A549 (cell line): ENCODE measurements around the gene BTG4. TPM values are rescaled to one million over a fixed set of nuclear protein-coding genes. Genes with fewer than 3 reads are reported as not detected.

ENCODE experiments used
- ATAC-seq, 2 experiments: fragments of 200-7000 bp in 1 of 2; fragments of >200 bp in 1 of 2; cut with Nextera tagmentation in 1 of 2; cut with Tn5 transposase in 1 of 2; 3 replicates each; pipeline versions ENCODE4 v1.8.0 to v1.9.1; 2018 to 2020; ENCODE audit warnings: mild to moderate bottlenecking in 1 of 2, moderate library complexity in 1 of 2
- CTCF ChIA-PET: fragments of 300-600 bp; sonication (Branson Sonifier 250); formaldehyde crosslinking; extraction: SDS; loops from one replicate; lab custom pipeline; 2021; ENCODE audit warnings: antibody characterized with exemption, inconsistent platforms; lab: Yijun Ruan, JAX
- POLR2A ChIA-PET: fragments of 350-600 bp; formaldehyde crosslinking; extraction: SDS; loops from one replicate; lab custom pipeline; 2021; ENCODE audit warnings: antibody characterized with exemption, inconsistent platforms; lab: Yijun Ruan, JAX
- DNase-seq, 2 experiments: peaks; one replicate each; pipeline versions ENCODE4 v3.0.0 to v3.0.0-alpha.2; 2011 to 2016; ENCODE audit warnings: low read depth in 1 of 2, low spot score in 1 of 2
- FAIRE-seq: peaks from 2 replicates; lab custom pipeline; 2011; peaks lifted over from hg19 to GRCh38; lab: Jason Lieb, UNC
- H3K27ac ChIP-seq, 2 experiments: fragments of >200 bp; sonication (Bioruptor Twin); formaldehyde crosslinking; 3 replicates each; pipeline ENCODE4 v1.5.1; 2016 to 2017
- H3K4me1 ChIP-seq: fragments of >200 bp; sonication (Bioruptor Twin); formaldehyde crosslinking; 3 replicates; pipeline ENCODE4 v1.6.1; 2016
- H3K4me2 ChIP-seq: fragments of >200 bp; sonication (Bioruptor Twin); formaldehyde crosslinking; 3 replicates; pipeline ENCODE4 v1.6.1; 2016
- H3K4me3 ChIP-seq: fragments of >200 bp; sonication (Bioruptor Twin); formaldehyde crosslinking; 3 replicates; pipeline ENCODE4 v1.5.1; 2016
- H3K9me3 ChIP-seq: fragments of >200 bp; sonication (Bioruptor Twin); formaldehyde crosslinking; 3 replicates; pipeline ENCODE4 v1.6.1; 2016
- CBX2 ChIP-seq: fragments of 200-600 bp; sonication (generic); IDR thresholded peaks from 2 replicates; pipeline ENCODE4 v1.6.1; 2016; ENCODE audit warnings: low read depth, mild to moderate bottlenecking, borderline replicate concordance
- CHD4 ChIP-seq: fragments of 200-600 bp; sonication (generic); IDR thresholded peaks from 2 replicates; pipeline ENCODE4 v1.6.1; 2016; ENCODE audit warnings: antibody characterized with exemption, mild to moderate bottlenecking, borderline replicate concordance
- EHF ChIP-seq: fragments of 250-450 bp; sonication (Bioruptor Pico); IDR thresholded peaks from 2 replicates; pipeline ENCODE4 v1.5.0; 2020; ENCODE audit warnings: mild to moderate bottlenecking
- EP300 ChIP-seq, 2 experiments: fragments of >200 bp; sonication (Bioruptor Twin); formaldehyde crosslinking; IDR thresholded peaks; 2 replicates in 1 of 2; 3 replicates in 1 of 2; pipeline ENCODE4 v1.6.1; 2016 to 2017
- FOSB ChIP-seq: fragments of 250-450 bp; sonication (Bioruptor Pico); IDR thresholded peaks from 2 replicates; pipeline ENCODE4 v1.5.0; 2020; ENCODE audit warnings: mild to moderate bottlenecking, moderate library complexity
- FOSL2 ChIP-seq, 2 experiments: fragments of 450-650 bp in 1 of 2; fragments of >200 bp in 1 of 2; sonication (Bioruptor Twin) in 1 of 2; formaldehyde crosslinking; IDR thresholded peaks; 2 replicates each; pipeline versions ENCODE4 v1.5.0 to v1.6.1; 2016 to 2020; ENCODE audit warnings: mild to moderate bottlenecking in 1 of 2, moderate library complexity in 1 of 2
- HDAC2 ChIP-seq: fragments of 200-600 bp; sonication (generic); IDR thresholded peaks from 2 replicates; pipeline ENCODE4 v1.6.1; 2016
- HOXA7 ChIP-seq: fragments of 250-450 bp; sonication (Bioruptor Pico); IDR thresholded peaks from 2 replicates; pipeline ENCODE4 v1.5.0; 2020; ENCODE audit warnings: mild to moderate bottlenecking, moderate library complexity
- HOXB13 ChIP-seq: fragments of 250-450 bp; sonication (Bioruptor Pico); IDR thresholded peaks from 2 replicates; pipeline ENCODE4 v1.5.0; 2020; ENCODE audit warnings: low read depth, mild to moderate bottlenecking, moderate library complexity
- HOXB5 ChIP-seq: fragments of 250-450 bp; sonication (Bioruptor Pico); IDR thresholded peaks from 2 replicates; pipeline ENCODE4 v1.5.0; 2020; ENCODE audit warnings: mild to moderate bottlenecking, moderate library complexity
- JUN ChIP-seq, 2 experiments: fragments of >200 bp; sonication (Bioruptor Twin); formaldehyde crosslinking; IDR thresholded peaks; 2 replicates in 1 of 2; 3 replicates in 1 of 2; pipeline ENCODE4 v1.6.1; 2016 to 2017
- JUNB ChIP-seq: fragments of >200 bp; sonication (Bioruptor Twin); formaldehyde crosslinking; IDR thresholded peaks from 2 replicates; pipeline ENCODE4 v1.6.1; 2016
- KDM1A ChIP-seq: fragments of 200-600 bp; sonication (generic); IDR thresholded peaks from 2 replicates; pipeline ENCODE4 v1.6.1; 2016; ENCODE audit warnings: low read depth, mild to moderate bottlenecking
- KDM5A ChIP-seq: fragments of 200-600 bp; sonication (generic); IDR thresholded peaks from 2 replicates; pipeline ENCODE4 v1.6.1; 2016; ENCODE audit warnings: antibody characterized with exemption, mild to moderate bottlenecking
- PHF8 ChIP-seq: fragments of 200-600 bp; sonication (generic); IDR thresholded peaks from 2 replicates; pipeline ENCODE4 v1.6.1; 2016; ENCODE audit warnings: low read depth, mild to moderate bottlenecking, antibody characterized with exemption, moderate library complexity, borderline replicate concordance
- POLR2AphosphoS2 ChIP-seq: conservative IDR thresholded peaks from 2 replicates; pipeline ENCODE4 v1.6.1; 2012; ENCODE audit warnings: low read length, improper control_type of control experiment, inconsistent platforms
- RARB ChIP-seq: fragments of 250-450 bp; sonication (Bioruptor Pico); IDR thresholded peaks from 2 replicates; pipeline ENCODE4 v1.8.0; 2021; ENCODE audit warnings: mild to moderate bottlenecking, moderate library complexity
- RFX5 ChIP-seq: fragments of 450-650 bp; IDR thresholded peaks from 2 replicates; pipeline ENCODE4 v1.7.1; 2014; ENCODE audit warnings: antibody characterized with exemption, mild to moderate bottlenecking, moderate library complexity
- RNF2 ChIP-seq: fragments of 200-600 bp; sonication (generic); IDR thresholded peaks from 2 replicates; pipeline ENCODE4 v1.6.1; 2016; ENCODE audit warnings: low read depth, mild to moderate bottlenecking, antibody characterized with exemption, moderate library complexity, borderline replicate concordance
- SREBF2 ChIP-seq: fragments of 450-650 bp; IDR thresholded peaks from 2 replicates; pipeline ENCODE4 v1.6.1; 2014; ENCODE audit warnings: mild to moderate bottlenecking, moderate library complexity
- ZFP36 ChIP-seq: fragments of 450-650 bp; IDR thresholded peaks from 2 replicates; pipeline ENCODE4 v1.6.1; 2014; ENCODE audit warnings: borderline replicate concordance; ENCODE audit not compliant: partially characterized antibody
- ZSCAN20 ChIP-seq: fragments of 250-450 bp; sonication (Bioruptor Pico); IDR thresholded peaks from 2 replicates; pipeline ENCODE4 v1.8.0; 2022; ENCODE audit warnings: mild to moderate bottlenecking, moderate library complexity
- WGBS: methylation state at CpG from one replicate; pipeline ENCODE4 v1.1.6; 2017; ENCODE audit errors: missing lambda C conversion rate; 5-methylcytosine and 5-hydroxymethylcytosine counted together
- polyA plus RNA-seq, 4 experiments: library from polyadenylated mRNA; depleted of rRNA in 3 of 4; stranded (reverse); fragments of >200 nt; fragmentation: RNase III in 1 of 4; extraction: RNeasy Plus Mini Kit Qiagen cat#74134 plus additional on column Dnase treatment in 1 of 4; gene quantifications; 2 replicates in 3 of 4; 3 replicates in 1 of 4; pipeline ENCODE4 v1.2.3, GENCODE V29; 2011 to 2017
- TF ChIP-seq, protein P1 (sequence below): IDR thresholded peaks from 2 replicates; pipeline ENCODE4 v1.6.1; 2012
- TF ChIP-seq, protein P2 (sequence below): fragments of >200 bp; sonication (Bioruptor Twin); formaldehyde crosslinking; IDR thresholded peaks from 3 replicates; pipeline ENCODE4 v1.5.1; 2016
- TF ChIP-seq, protein P3 (sequence below): fragments of 150-350 bp; IDR thresholded peaks from 2 replicates; pipeline ENCODE4 v1.6.1; 2014; ENCODE audit warnings: low read depth, mild to moderate bottlenecking, low read length

Gene BTG4
- polyA plus RNA-seq, 2 of the 4 experiments (the other 2 are of a cell fraction): 0.23 to 0.36 TPM

DNA sequence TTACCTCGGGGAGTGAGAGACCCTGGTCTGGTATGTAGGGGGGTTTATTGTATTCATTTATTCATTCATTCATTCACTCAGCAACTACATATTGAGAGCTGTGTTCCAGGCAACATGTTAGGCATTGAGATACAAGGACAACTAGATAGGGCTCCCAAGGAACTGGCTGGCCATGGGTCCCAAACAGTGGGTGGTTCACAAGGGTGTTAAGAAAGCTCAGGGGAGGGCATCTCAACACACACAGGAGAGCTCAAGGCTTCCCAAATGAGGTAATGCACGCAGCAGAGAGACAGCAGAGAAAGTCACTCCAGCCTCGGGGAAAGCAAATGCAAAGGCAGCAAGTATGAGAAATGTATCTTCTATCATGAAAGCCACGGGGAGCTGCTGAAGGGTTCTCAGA is 51.8 kb downstream of the BTG4 start (continued):
- TF ChIP-seq FOSB (CRISPR knock-in tag) (no peak), CHD4 (no peak), ZFP36 (no peak), JUN (IDR thresholded peaks at IDR 0.05) (no peak), HOXB5 (CRISPR knock-in tag) (no peak), CBX2 (no peak)

DNA sequence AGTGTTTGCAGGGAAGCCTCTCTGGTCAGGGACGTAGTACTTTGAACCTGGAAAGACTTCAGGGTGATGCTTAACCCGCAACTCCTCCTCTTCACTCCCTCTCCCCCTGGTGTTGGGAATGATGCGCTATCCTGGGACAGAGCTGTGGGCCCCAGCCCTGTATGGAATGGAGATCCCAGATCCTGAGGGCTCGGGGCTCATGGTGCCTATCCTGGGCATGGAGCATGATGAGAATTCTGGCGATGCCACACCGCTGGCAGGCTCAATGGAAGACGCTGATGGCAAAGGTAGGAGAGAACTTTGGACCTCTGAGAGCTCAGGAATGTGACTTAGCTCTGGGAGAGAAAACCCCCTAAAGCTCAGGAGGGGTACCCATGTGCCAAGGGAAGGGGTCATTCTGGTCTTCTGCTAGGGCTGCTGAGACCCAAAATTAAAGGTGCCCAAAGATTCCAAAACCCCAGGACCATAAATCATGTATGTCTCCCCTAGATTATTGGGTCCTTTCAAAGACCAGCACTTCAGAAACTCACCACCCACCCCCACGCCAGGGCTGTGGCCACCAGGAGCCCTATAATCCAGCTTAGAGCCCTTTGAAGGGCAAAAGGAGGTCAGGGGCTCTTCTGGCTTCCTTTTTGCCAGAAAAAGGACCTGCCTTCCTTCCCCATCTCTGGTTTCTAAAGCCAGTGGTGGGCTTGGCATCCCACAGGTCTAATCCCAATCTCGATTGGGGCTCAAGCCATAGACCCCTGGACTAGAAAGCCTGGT is 52.5 kb downstream of the BTG4 start:
- H3K27ac ChIP-seq: no peak overlapping the region
- ChIA-PET CTCF (interaction anchor here (5.4 kb wide), 1 partner anchor 13 kb away, joined by 25 read pairs; no protein-coding TSS in a partner anchor), POLR2A (no interaction called here)
- FAIRE-seq (no peak), DNase-seq (no peak), ATAC-seq (0 out of 6 replicates have a peak, but pooled peaks of 1 of the 2 experiments have one; percentile 30)
- H3K4me1 ChIP-seq: no peaks in the 10 kb centered on the region
- no peak overlapping the region for H3K4me3 ChIP-seq
- TF ChIP-seq FOSL2 (IDR thresholded peaks at IDR 0.05) (no peak), FOSL2 (CRISPR knock-in tag; IDR thresholded peaks at IDR 0.05) (no peak), HDAC2 (no peak), PHF8 (no peak), EHF (CRISPR knock-in tag) (no peak)
- TF ChIP-seq, protein P1, sequence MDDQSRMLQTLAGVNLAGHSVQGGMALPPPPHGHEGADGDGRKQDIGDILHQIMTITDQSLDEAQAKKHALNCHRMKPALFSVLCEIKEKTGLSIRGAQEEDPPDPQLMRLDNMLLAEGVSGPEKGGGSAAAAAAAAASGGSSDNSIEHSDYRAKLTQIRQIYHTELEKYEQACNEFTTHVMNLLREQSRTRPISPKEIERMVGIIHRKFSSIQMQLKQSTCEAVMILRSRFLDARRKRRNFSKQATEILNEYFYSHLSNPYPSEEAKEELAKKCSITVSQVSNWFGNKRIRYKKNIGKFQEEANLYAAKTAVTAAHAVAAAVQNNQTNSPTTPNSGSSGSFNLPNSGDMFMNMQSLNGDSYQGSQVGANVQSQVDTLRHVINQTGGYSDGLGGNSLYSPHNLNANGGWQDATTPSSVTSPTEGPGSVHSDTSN: no peak
- no peak overlapping the region for H3K4me2 ChIP-seq
- no peaks in the 10 kb centered on the region for H3K9me3 ChIP-seq
- 47% methylated on average over 6 of the region's 9 CpGs for WGBS

DNA sequence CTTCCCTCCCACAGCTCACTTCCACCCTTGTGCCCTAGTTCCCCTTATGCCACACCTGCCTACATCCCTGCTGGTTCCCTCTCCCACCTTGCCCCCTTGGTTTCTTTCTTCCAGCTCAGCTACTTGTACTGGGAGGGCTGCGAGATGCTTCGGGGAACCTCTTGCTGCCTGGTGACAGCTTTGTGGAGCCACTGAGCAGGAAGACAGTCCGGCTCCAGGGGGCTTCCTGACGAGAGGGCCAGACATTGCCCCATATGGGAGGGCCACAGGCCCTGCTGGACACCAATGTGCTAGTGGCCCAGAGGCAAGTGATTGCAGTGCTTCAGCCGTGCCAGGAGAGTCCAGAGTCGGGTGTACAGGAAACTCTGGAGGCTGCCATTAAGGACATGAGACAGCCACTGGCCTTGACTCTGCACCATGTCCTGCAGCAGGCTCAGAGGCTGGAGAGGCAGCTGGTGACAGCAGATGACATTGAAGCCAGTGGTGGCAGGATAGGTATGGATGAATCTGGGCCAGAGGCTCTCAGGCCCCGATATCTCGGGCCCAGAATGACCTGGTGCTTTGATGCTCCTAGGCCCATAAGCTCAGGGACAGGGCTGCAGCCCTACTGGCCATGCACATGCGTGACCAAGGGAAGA is 54.3 kb downstream of the BTG4 start:
- Histone ChIP-seq H3K27ac (no peak overlapping the region), H3K4me3 (no peak overlapping the region), H3K9me3 (no peaks in the 10 kb centered on the region), H3K4me1 (no peaks in the 10 kb centered on the region), H3K4me2 (no peak overlapping the region)
- ChIA-PET CTCF (interaction anchor here (1.4 to 5.4 kb wide), 2 partner anchors 11 to 319 kb away, joined by 4 to 25 read pairs; no protein-coding TSS in a partner anchor), POLR2A (interaction anchor here (0.6 kb wide), 1 partner anchor 10 kb away, joined by 3 read pairs; no protein-coding TSS in a partner anchor)
- ATAC-seq (no peak), DNase-seq (no peak), FAIRE-seq (no peak)
- WGBS: 76% methylated on average over 7 of the region's 9 CpGs
- TF ChIP-seq RNF2 (no peak), JUNB (no peak), CBX2 (no peak), HOXA7 (CRISPR knock-in tag) (no peak), ZSCAN20 (CRISPR knock-in tag) (no peak), KDM1A (no peak), RARB (CRISPR knock-in tag) (no peak), SREBF2 (no peak), HOXB13 (CRISPR knock-in tag) (no peak), RFX5 (no peak), FOSL2 (IDR thresholded peaks at IDR 0.05) (no peak), FOSL2 (CRISPR knock-in tag; IDR thresholded peaks at IDR 0.05) (no peak), POLR2AphosphoS2 (no peak), KDM5A (no peak), EP300 (IDR thresholded peaks at IDR 0.05) (no peak)
- TF ChIP-seq, protein P2, sequence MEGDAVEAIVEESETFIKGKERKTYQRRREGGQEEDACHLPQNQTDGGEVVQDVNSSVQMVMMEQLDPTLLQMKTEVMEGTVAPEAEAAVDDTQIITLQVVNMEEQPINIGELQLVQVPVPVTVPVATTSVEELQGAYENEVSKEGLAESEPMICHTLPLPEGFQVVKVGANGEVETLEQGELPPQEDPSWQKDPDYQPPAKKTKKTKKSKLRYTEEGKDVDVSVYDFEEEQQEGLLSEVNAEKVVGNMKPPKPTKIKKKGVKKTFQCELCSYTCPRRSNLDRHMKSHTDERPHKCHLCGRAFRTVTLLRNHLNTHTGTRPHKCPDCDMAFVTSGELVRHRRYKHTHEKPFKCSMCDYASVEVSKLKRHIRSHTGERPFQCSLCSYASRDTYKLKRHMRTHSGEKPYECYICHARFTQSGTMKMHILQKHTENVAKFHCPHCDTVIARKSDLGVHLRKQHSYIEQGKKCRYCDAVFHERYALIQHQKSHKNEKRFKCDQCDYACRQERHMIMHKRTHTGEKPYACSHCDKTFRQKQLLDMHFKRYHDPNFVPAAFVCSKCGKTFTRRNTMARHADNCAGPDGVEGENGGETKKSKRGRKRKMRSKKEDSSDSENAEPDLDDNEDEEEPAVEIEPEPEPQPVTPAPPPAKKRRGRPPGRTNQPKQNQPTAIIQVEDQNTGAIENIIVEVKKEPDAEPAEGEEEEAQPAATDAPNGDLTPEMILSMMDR: no peak
- TF ChIP-seq, protein P3, sequence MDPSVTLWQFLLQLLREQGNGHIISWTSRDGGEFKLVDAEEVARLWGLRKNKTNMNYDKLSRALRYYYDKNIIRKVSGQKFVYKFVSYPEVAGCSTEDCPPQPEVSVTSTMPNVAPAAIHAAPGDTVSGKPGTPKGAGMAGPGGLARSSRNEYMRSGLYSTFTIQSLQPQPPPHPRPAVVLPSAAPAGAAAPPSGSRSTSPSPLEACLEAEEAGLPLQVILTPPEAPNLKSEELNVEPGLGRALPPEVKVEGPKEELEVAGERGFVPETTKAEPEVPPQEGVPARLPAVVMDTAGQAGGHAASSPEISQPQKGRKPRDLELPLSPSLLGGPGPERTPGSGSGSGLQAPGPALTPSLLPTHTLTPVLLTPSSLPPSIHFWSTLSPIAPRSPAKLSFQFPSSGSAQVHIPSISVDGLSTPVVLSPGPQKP: no peak
